GM18505 (cell line): ENCODE results near the gene HOXB13.

ENCODE experiments used
- ATAC-seq: cut with Tn5 transposase; IDR thresholded peaks from one replicate; pipeline ENCODE4 v1.9.1; 2021; ENCODE audit not compliant: unreplicated experiment
- POLR2A ChIP-seq: IDR thresholded peaks from 4 replicates; pipeline ENCODE4 v1.6.1; 2011; ENCODE audit warnings: borderline replicate concordance; ENCODE audit not compliant: insufficient read depth, insufficient read length; ENCODE audit errors: extremely low read depth

HOXB13 gene

DNA sequence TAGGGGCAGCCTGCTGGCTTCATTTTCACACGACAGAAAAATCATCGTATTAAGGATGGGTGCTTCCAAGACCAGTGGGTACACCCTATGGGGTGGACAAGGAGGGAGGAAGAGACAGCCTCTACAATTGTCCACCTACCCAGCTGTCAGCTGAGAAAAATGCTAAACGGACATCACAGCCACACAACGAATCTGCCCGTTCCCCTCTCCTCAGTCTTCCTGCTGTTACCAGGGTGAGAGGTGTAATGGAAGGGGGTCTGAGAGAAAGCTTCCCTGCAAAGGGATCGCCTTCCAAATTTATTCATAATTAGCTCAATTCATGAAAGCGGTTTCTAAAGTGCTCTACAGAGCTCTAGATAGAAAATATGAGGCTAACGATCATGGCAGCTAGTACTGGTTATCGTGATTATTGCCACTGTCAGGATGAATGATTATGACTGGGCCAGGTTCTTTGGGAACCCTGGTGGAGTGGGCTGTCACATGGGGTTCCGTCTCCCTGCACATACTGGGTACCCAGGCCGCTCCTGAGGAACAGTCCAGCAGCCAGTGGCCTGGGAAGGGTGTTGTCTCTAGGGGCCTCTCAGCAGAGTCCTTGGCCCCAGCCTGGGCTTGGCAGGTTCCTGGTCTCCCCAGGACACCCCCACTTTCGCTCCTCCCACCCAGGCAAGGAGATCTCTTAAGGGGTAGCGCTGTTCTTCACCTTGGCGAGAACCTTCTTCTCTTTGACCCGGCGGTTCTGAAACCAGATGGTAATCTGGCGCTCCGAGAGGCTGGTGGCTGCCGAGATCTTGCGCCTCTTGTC, 2.2 kb downstream of the HOXB13 start:
- no peak for ATAC-seq
- no peak for TF ChIP-seq POLR2A

DNA sequence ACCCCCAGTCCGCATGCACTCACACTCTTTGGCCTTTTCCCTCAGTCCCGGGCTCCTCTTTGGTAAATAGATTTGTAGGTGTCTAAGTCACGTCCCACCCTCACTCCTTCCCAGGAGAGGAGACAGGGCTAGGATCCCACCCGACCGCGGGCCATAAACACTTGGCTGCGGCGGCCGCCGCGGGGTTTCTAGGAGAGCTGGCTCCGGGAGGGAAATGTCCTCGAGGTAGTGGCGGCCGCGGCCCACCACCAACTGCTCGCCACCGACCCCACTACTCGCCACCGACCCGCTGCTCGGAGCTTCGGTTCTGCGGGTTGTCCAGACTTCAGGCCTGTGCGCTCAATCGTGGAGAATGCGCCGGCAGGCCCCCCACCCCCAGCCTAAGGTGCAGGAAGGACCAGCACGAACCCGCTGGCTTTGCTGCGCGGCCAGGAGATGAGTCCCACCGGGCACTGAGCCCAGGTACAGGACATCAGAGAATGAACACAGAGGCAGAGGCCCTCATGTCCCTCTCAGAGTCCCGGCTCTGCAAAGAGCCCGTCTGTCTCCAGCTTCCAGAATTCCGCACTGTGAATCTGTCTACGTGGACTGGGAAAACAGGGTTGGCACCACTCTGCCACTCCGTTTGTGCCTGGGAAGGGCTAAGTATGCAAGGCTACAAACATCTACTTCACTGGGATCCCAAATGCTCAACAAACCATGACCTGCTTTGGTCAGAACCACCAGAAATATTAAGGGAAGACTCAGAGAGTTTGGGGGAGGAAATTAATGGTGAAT, 3.1 kb downstream of the HOXB13 start:
- ATAC-seq, result no peak
- TF ChIP-seq POLR2A, result no peak

DNA sequence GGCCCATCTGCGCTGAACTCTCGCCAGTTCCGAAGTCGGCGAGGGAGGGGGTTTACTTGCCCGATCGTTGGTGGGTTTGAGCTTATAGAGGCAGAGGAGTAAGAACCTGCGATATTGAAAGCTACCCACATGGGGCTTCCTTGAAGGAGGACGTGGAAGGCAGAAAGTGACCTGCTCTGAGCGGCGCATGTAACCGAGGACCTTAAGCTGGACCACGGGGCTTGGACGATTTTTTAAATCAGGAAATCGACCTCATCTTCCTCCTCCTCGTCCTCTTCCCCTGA, 3.6 kb downstream of the HOXB13 start:
- no peak for TF ChIP-seq POLR2A
- ATAC-seq, result no peak

DNA sequence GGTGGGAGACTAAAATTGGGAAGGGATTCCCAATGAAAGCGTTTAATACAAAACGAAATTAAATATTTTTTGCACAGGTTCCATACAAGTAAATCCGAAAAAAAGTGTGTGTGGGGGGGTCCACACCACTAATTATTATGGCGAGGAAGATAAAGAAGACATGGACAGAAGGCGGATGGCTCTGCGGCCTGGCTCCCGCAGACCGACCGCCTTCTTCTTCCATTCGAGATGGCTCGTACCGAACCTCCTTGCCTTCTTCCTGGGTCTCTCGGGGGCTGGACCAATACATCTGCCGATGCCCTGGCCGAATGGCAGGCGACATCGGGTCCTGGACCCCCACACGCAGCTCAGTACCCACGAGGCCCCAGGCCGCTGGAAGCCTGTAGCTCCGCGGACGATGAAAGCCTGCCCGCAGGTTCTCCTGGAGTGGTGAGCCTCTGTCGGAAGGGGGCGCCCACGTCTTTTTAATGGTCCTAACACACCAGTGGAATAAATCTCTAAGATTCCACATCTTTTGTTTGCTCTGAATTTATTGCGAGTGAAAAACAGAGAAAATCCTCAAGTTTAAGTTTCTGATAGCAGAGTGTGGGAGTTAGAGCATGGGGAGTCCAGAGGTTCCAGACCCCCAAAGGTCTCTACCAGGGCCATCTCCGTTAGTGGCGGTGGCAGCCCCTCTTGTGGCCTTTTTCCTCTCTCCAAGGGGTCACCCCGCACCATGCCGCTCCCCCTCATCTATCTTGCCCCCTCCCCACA, 4.1 kb downstream of the HOXB13 start:
- no peak for ATAC-seq
- no peak for TF ChIP-seq POLR2A

DNA sequence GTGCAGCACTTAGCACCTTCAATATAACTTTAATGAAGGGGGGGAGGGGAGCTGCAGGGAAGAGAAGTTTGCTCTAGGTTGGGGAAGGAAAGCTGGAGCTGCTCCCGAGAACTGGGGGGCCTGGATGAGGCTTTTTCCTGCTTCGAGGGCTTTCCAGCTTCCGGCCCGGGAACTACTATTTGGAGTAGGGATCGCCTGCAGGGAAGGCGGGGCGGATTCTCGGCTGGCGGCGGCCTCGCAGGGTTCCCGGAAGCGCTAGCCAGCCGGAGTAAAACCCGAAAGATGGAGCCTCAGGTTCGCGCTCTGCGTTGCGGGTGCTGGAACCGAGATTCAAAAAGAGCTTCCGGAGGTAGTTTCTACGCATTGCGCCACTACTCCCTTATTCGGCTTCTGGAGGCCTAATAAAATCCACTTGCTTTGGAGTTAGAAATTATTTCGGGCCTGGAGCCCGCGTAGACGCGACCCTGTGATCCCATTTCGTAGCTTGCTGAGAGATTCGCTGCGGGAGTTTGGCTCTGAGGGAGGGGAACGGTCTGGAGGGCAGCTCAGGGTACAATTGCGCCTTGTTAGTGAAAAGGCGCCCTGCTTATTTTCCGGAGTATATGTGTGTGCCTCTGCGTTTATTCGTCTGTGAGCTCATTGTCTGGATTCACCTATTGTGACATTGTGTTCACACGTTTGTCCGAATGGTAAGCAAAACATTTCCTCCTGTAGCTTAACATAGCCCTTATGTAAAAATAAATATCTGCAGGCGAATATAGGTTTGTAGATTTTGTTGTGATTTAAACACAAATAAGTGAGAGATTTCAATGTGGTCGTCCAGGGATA, 4.9 kb downstream of the HOXB13 start:
- no peak for TF ChIP-seq POLR2A
- no peak for ATAC-seq

DNA sequence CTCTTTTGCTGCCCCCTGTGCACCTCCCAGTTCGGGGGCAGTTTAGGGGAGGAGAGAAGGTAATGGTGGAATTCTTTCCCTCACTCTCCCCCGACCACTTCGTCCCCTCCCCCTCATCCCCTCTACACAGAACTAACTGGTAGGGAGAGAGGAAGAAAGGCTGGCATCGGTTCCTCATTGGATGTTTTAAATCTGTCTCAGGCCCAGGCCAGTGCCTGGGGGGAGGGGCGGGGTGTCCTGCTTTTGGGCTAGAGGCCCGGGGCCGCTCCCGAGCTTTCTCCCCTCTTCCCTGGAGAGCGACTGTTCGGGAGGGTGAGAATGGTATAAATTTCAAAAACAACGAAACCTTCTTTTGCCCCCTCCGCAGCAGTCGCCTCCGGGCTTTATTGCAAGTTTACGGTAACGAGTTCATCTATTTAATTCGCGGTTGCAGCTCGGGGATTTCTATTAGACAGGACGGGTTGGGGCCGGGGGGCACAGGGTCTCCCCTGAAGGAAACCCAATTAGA, 5.6 kb downstream of the HOXB13 start, which contains the start of gene PRAC2:
PRAC2 (plus strand) TSS at position 271 of the 508 bp plus-strand sequence. CDS start 1,226 bp downstream, outside the sequence.
- TF ChIP-seq POLR2A, result no peak
- ATAC-seq, result no peak

DNA sequence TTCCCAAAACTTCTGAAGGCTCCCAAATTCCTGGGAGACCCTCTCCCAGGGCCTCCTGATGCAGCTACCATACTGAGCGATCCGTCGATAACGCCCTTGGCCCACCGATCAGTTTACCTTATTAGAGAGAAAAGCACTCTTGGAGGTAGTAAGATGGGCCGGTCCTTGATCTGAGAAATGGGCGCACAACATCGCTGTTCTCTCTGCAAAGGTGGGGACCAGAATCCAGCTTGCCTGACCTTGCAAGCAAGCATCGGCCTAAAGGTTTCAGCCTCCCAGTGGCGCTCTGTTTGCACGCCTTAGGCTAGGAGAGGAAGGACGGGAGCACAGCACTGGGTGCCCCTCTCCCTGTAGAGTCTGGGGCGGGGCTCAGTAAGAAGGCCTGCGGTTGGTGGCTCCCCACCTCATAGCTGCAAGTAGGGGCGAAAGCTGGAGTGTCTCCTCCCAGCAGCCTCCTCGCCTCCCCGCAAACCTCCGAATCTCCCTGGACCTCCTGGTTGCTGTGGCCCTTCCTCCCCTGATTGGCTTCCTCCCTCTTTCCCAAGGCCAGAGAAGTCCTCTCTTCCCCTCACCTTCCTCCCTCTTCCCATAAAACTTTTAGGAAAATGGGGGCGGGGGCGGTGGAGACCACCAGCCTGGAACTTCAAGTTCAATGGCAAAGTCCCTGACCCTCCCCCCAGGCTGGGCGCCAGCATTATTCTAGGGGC, 6.2 kb downstream of the HOXB13 start, which contains the start of gene PRAC1:
PRAC1 (minus strand) TSS at position 318 of the 707 bp plus-strand sequence; CDS start at position 192, 126 bp downstream.
- TF ChIP-seq POLR2A, result no peak
- ATAC-seq, result no peak

DNA sequence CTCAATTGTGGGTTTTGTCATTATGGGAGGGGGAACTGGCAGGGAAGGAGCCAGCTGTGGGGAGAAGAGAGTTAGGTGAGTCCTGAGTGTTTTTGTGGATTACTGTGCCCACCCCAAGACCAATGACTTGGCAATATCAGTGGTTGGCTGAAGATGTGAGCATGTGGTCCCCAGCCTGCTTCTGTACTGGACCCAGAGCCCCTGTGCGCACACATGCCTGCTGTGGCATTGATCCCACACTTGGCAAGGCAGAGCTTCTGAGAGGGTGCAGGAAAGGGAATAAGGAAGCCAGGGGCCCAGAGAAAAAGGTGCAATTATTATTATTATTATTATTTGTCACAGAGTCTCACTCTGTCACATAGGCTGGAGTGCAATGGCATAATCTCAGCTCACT, 7.5 kb downstream of the HOXB13 start:
- no peak for TF ChIP-seq POLR2A
- ATAC-seq, result no peak

DNA sequence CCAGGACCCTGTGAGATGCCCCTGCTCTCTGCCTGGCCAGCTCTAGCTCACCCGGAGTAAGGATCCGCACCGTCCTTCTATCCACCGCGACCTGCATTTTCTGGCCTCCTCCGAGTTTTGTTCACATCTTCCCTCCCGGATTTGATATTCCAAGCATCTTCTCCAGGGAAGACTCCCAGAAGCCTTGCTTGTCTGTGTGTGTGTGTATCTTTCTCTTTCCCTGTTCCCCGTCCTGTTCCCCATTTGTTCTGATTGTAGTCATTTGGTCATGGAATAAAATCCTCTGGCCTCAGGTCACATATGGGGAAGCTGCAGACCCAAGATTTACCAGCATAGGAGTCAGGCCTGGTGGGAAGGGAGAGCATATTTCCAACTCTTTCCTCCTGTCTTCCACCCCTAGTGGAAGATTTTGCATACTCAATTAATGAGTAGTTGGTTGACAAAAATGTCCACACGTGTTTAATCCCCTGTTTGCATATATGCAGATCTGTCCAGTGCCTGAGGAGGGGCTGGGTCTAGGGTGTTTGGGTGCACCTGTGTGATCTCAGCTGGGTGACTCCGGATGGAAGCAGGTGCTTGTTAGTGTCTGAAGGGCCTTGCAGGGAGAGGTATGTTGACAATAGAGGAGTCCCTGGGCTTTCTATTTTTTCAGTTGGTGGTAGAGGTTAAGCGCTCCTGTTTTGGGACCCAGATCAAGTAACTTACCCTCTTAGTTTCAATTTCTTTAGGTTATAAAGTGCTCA, 8.1 kb downstream of the HOXB13 start:
- TF ChIP-seq POLR2A, result no peak
- ATAC-seq, result no peak

DNA sequence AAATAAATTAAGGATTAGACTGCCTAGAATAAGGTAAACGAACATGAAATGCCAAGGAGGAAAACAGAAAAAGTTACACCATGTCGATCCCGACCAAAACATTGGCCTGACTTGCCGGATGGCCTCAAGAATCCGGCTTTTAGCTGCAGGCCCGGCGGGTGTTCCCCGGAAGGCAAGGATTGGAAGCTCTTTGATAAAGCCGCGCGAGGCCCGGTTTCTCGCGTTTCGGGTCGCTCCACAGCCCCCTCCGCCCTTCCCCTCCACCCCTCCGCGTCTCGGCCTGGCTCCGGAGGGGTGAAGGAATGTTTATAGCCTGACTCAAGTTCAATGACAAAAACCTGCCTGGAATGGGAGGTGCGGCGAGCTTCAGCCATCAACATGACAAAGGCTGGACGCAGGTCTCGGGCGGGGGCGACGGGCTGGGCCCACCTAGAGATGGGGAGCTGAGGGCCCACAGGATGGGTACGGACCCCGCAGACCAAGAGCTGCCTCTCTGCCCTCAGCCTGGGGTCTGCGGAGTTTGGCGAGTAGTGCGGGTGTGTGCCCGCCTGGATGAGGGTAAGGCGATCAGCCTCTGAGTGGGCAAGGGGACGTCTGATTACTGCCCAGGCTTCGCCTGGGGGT, 8.8 kb downstream of the HOXB13 start:
- no peak for ATAC-seq
- TF ChIP-seq POLR2A, result no peak
